ENCODE results near the gene MT2A. TPM values are rescaled to one million over a fixed set of nuclear protein-coding genes. Genes with fewer than 3 reads are reported as not detected.

MT2A gene
- total and polyA plus RNA-seq, 2 of the 13 experiments (the other 11 are each of a cell fraction or from before 2014, with no cell fraction given): 135 to 371 TPM

DNA sequence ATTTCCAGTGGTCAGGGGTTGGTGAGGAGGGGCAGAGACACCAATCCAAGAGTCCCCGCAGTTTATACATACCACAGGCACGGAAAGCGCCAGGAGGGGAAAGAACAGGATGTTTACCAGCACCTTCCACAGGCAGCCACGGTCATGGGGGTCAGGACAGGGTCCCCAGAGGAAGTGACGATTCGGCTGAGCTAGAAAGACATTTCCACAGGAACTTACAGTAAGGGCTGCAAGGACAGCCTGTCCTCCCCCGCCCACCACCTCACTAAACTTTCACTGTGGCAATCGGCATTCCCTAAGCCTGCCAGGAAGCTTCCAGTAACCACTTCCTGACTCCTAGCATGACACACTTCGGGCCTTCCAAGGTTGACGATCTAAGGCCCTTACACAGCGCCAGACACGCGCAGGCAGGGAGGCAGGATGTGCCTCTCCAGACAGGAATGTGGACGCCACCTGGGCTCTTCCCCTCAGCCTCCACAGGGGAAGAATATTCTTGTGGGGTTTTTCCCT is 1.2 kb upstream of the MT2A start (continued):
- TF ChIP-seq GATAD2A (CRISPR knock-in tag; IDR thresholded peaks at IDR 0.05): peak; percentile 96
- TF ChIP-seq ZNF563 (CRISPR knock-in tag; IDR thresholded peaks at IDR 0.05): no peak
- TF ChIP-seq, protein P1, sequence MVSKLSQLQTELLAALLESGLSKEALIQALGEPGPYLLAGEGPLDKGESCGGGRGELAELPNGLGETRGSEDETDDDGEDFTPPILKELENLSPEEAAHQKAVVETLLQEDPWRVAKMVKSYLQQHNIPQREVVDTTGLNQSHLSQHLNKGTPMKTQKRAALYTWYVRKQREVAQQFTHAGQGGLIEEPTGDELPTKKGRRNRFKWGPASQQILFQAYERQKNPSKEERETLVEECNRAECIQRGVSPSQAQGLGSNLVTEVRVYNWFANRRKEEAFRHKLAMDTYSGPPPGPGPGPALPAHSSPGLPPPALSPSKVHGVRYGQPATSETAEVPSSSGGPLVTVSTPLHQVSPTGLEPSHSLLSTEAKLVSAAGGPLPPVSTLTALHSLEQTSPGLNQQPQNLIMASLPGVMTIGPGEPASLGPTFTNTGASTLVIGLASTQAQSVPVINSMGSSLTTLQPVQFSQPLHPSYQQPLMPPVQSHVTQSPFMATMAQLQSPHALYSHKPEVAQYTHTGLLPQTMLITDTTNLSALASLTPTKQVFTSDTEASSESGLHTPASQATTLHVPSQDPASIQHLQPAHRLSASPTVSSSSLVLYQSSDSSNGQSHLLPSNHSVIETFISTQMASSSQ (IDR thresholded peaks at IDR 0.05; ENCODE audit: low read depth): 0 out of 2 replicates have a peak, but pooled peaks have one; percentile 27
- TF ChIP-seq, protein P1 (CRISPR knock-in tag; IDR thresholded peaks at IDR 0.05; ENCODE audit: borderline replicate concordance): peak; percentile 49; the same call in 1 of the 2 replicates
- no peak for TF ChIP-seq NFYB (CRISPR knock-in tag; IDR thresholded peaks at IDR 0.05)
- TF ChIP-seq, protein P2, sequence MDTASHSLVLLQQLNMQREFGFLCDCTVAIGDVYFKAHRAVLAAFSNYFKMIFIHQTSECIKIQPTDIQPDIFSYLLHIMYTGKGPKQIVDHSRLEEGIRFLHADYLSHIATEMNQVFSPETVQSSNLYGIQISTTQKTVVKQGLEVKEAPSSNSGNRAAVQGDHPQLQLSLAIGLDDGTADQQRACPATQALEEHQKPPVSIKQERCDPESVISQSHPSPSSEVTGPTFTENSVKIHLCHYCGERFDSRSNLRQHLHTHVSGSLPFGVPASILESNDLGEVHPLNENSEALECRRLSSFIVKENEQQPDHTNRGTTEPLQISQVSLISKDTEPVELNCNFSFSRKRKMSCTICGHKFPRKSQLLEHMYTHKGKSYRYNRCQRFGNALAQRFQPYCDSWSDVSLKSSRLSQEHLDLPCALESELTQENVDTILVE (CRISPR knock-in tag; IDR thresholded peaks at IDR 0.05): peak; percentile 49; the same call in 1 of the 2 replicates
- peak; percentile 70; the same call in 1 of the 2 replicates for TF ChIP-seq FIP1L1 (IDR thresholded peaks at IDR 0.05; ENCODE audit: borderline replicate concordance, insufficient read depth, low read depth, low read length)
- 0 out of 2 replicates have a peak, but pooled peaks have one; percentile 18 for TF ChIP-seq ZNF678 (CRISPR knock-in tag; IDR thresholded peaks at IDR 0.05)
- TF ChIP-seq ZNF292 (CRISPR knock-in tag; IDR thresholded peaks at IDR 0.05; ENCODE audit: borderline replicate concordance, low read depth): peak; percentile 74
- TF ChIP-seq, protein P3, sequence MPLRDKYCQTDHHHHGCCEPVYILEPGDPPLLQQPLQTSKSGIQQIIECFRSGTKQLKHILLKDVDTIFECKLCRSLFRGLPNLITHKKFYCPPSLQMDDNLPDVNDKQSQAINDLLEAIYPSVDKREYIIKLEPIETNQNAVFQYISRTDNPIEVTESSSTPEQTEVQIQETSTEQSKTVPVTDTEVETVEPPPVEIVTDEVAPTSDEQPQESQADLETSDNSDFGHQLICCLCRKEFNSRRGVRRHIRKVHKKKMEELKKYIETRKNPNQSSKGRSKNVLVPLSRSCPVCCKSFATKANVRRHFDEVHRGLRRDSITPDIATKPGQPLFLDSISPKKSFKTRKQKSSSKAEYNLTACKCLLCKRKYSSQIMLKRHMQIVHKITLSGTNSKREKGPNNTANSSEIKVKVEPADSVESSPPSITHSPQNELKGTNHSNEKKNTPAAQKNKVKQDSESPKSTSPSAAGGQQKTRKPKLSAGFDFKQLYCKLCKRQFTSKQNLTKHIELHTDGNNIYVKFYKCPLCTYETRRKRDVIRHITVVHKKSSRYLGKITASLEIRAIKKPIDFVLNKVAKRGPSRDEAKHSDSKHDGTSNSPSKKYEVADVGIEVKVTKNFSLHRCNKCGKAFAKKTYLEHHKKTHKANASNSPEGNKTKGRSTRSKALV (CRISPR knock-in tag; IDR thresholded peaks at IDR 0.05): no peak
- TF ChIP-seq XBP1 (CRISPR knock-in tag; IDR thresholded peaks at IDR 0.05): no peak
- peak; percentile 48 for TF ChIP-seq ASH2L (IDR thresholded peaks at IDR 0.05; ENCODE audit: insufficient read length, low read depth, low read length)
- TF ChIP-seq ZBTB20 (CRISPR knock-in tag; IDR thresholded peaks at IDR 0.05; ENCODE audit: borderline replicate concordance, low read depth): 0 out of 2 replicates have a peak, but pooled peaks have one; percentile 47
- TF ChIP-seq SKI (IDR thresholded peaks at IDR 0.05; ENCODE audit: partially characterized antibody): peak; percentile 28
- TF ChIP-seq KLF6 (CRISPR knock-in tag; IDR thresholded peaks at IDR 0.05): peak; percentile 65
- no peak for TF ChIP-seq SP2 (CRISPR knock-in tag; IDR thresholded peaks at IDR 0.05)
- no peak for TF ChIP-seq ZSCAN12 (CRISPR knock-in tag; IDR thresholded peaks at IDR 0.05)
- TF ChIP-seq ZFP36 (IDR thresholded peaks at IDR 0.05; ENCODE audit: borderline replicate concordance, low read depth, low read length, partially characterized antibody): no peak
- peak; percentile 77 for TF ChIP-seq RXRB (CRISPR knock-in tag; IDR thresholded peaks at IDR 0.05; ENCODE audit: borderline replicate concordance)
- no peak for TF ChIP-seq ZNF577 (CRISPR knock-in tag; IDR thresholded peaks at IDR 0.05; ENCODE audit: borderline replicate concordance, low read depth)
- peak; percentile 86; the same call in 1 of the 2 replicates for TF ChIP-seq REXO4 (CRISPR knock-in tag; IDR thresholded peaks at IDR 0.05; ENCODE audit: borderline replicate concordance)
- TF ChIP-seq ZNF263 (CRISPR knock-in tag; IDR thresholded peaks at IDR 0.05): peak; percentile 71
- no peak for TF ChIP-seq SRSF4 (IDR thresholded peaks at IDR 0.05; ENCODE audit: low read depth, low read length, poor library complexity, severe bottlenecking)
- no peak; the same call in 1 of the 2 replicates for TF ChIP-seq HMG20B (CRISPR knock-in tag; conservative IDR thresholded peaks at IDR 0.05)
